NT2/D1 (cell line): ENCODE measurements around the gene RBM47.
A peak's percentile ranks its signal among the peaks of the same experiment; 100 is the strongest.

Experiments
- DNase-seq: peaks from one replicate; pipeline ENCODE4 v3.0.0-alpha.2; 2011; ENCODE audit warnings: low read depth, low spot score
- H3K27me3 ChIP-seq: 2 replicates; pipeline ENCODE4 v1.6.0; 2011; ENCODE audit warnings: mild to moderate bottlenecking; ENCODE audit not compliant: insufficient read length, insufficient read depth
- H3K36me3 ChIP-seq: 2 replicates; pipeline ENCODE4 v1.6.1; 2011; ENCODE audit warnings: mild to moderate bottlenecking, low read length, mixed read lengths; ENCODE audit not compliant: insufficient read depth, insufficient read length
- H3K4me1 ChIP-seq: 2 replicates; pipeline ENCODE4 v1.5.1; 2011; ENCODE audit not compliant: insufficient read depth, insufficient read length
- H3K4me3 ChIP-seq: 2 replicates; pipeline ENCODE4 v1.5.1; 2011; ENCODE audit warnings: low read depth; ENCODE audit not compliant: insufficient read length
- H3K9ac ChIP-seq: 2 replicates; pipeline ENCODE4 v1.6.0; 2011; ENCODE audit warnings: low read depth; ENCODE audit not compliant: insufficient read length
- H3K9me3 ChIP-seq: 2 replicates; pipeline ENCODE4 v1.5.1; 2011; ENCODE audit warnings: mild to moderate bottlenecking, low read length; ENCODE audit not compliant: insufficient read depth
- SUZ12 ChIP-seq: IDR thresholded peaks from 2 replicates; pipeline ENCODE4 v1.6.1; 2011; ENCODE audit not compliant: insufficient read length, insufficient read depth; ENCODE audit errors: extremely low read depth
- YY1 ChIP-seq: IDR thresholded peaks from 2 replicates; pipeline ENCODE4 v1.6.1; 2011; ENCODE audit not compliant: insufficient read length, insufficient read depth
- ZNF274 ChIP-seq: IDR thresholded peaks from 2 replicates; pipeline ENCODE4 v1.6.1; 2011; ENCODE audit warnings: mild to moderate bottlenecking, low read depth, low read length

The RBM47 gene

GRCh38 chr4:40622913-40623312 is 6.8 kb downstream of the RBM47 start:
- no peak overlapping the region for H3K9ac ChIP-seq
- H3K27me3 ChIP-seq = no peaks in the 10 kb centered on the region
- H3K9me3 ChIP-seq = no peaks in the 10 kb centered on the region
- TF ChIP-seq YY1 (no peak), SUZ12 (no peak), ZNF274 (no peak)
- H3K36me3 ChIP-seq = peaks cover 5% of the 10 kb centered on the region
- H3K4me3 ChIP-seq = no peak overlapping the region
- peaks cover 3% of the 10 kb centered on the region for H3K4me1 ChIP-seq
- DNase-seq = no peak

- no peak overlapping the region for H3K9ac ChIP-seq
- H3K4me3 ChIP-seq = no peak overlapping the region
Observed at GRCh38 chr4:40621592-40622512, 7.8 kb downstream of the RBM47 start.

GRCh38 chr4:40621229-40621591 is 8.5 kb downstream of the RBM47 start:
- Histone ChIP-seq H3K4me1 (peaks cover 3% of the 10 kb centered on the region), H3K4me3 (no peak overlapping the region), H3K27me3 (no peaks in the 10 kb centered on the region), H3K9me3 (no peaks in the 10 kb centered on the region), H3K9ac (no peak overlapping the region), H3K36me3 (peaks cover 5% of the 10 kb centered on the region)
- no peak for DNase-seq
- no peak for TF ChIP-seq YY1
- TF ChIP-seq SUZ12 = no peak
- no peak for TF ChIP-seq ZNF274

More at GRCh38 chr4:40621592-40622512, 7.8 kb downstream of the RBM47 start:
- Histone ChIP-seq H3K36me3 (peaks cover 5% of the 10 kb centered on the region), H3K9me3 (no peaks in the 10 kb centered on the region), H3K4me1 (peaks cover 3% of the 10 kb centered on the region), H3K27me3 (no peaks in the 10 kb centered on the region)
- no peak for TF ChIP-seq ZNF274
- peak; percentile 38 for TF ChIP-seq YY1
- no peak for DNase-seq

- Histone ChIP-seq H3K4me1 (peaks cover 3% of the 10 kb centered on the region), H3K9me3 (no peaks in the 10 kb centered on the region), H3K27me3 (no peaks in the 10 kb centered on the region), H3K36me3 (no peaks in the 10 kb centered on the region), H3K4me3 (no peak overlapping the region), H3K9ac (no peak overlapping the region)
- no peak for DNase-seq
- no peak for TF ChIP-seq YY1
- TF ChIP-seq ZNF274 = no peak
- no peak for TF ChIP-seq SUZ12
Observed at GRCh38 chr4:40619600-40619999, 10.1 kb downstream of the RBM47 start.

- no peaks in the 10 kb centered on the region; the same call in 1 of the 2 replicates for H3K9me3 ChIP-seq
- no peak for DNase-seq
- H3K27me3 ChIP-seq = no peaks in the 10 kb centered on the region
- no peaks in the 10 kb centered on the region for H3K36me3 ChIP-seq
- H3K4me1 ChIP-seq = peaks cover 3% of the 10 kb centered on the region
- TF ChIP-seq SUZ12 = no peak
- TF ChIP-seq YY1 = no peak
- no peak for TF ChIP-seq ZNF274
- no peak overlapping the region for H3K4me3 ChIP-seq
- no peak overlapping the region for H3K9ac ChIP-seq
Observed at GRCh38 chr4:40617872-40618271, 11.8 kb downstream of the RBM47 start.

GRCh38 chr4:40614031-40614430 is 15.6 kb downstream of the RBM47 start:
- Histone ChIP-seq H3K27me3 (no peaks in the 10 kb centered on the region), H3K9me3 (no peaks in the 10 kb centered on the region; the same call in 1 of the 2 replicates), H3K9ac (no peak overlapping the region), H3K4me3 (no peak overlapping the region), H3K4me1 (no peaks in the 10 kb centered on the region), H3K36me3 (no peaks in the 10 kb centered on the region)
- TF ChIP-seq YY1 (no peak), ZNF274 (no peak), SUZ12 (no peak)
- no peak for DNase-seq

- Histone ChIP-seq H3K4me1 (no peaks in the 10 kb centered on the region), H3K9ac (no peak overlapping the region), H3K9me3 (no peaks in the 10 kb centered on the region; the same call in 1 of the 2 replicates), H3K4me3 (no peak overlapping the region), H3K27me3 (no peaks in the 10 kb centered on the region), H3K36me3 (no peaks in the 10 kb centered on the region)
- no peak for TF ChIP-seq SUZ12
- TF ChIP-seq YY1 = no peak
- TF ChIP-seq ZNF274 = no peak
- no peak for DNase-seq
Observed at GRCh38 chr4:40613456-40613855, 16.2 kb downstream of the RBM47 start.
